B cell (primary cell): ENCODE measurements around the gene STARD10. TPM values are rescaled to one million over a fixed set of nuclear protein-coding genes. Genes with fewer than 3 reads are reported as not detected.
A peak's percentile ranks its signal among the peaks of the same experiment; 100 is the strongest.

ENCODE experiments used
- ATAC-seq: fragments of 200-7000 bp; cut with Tn5 transposase; one replicate; pipeline ENCODE4 v1.10.0; 2021; ENCODE audit warnings: low read depth, mild to moderate bottlenecking, moderate number of reproducible peaks, moderate library complexity
- CTCF ChIA-PET: fragments of 350-600 bp; sonication (Branson Sonifier 250); formaldehyde crosslinking; loops from one replicate; lab custom pipeline; 2021; ENCODE audit warnings: antibody characterized with exemption, inconsistent platforms; lab: Charles Lee
- POLR2A ChIA-PET: fragments of 350-600 bp; sonication (Branson Sonifier 250); formaldehyde crosslinking; loops from one replicate; lab custom pipeline; 2021; ENCODE audit warnings: antibody characterized with exemption; lab: Charles Lee
- DNase-seq: peaks from one replicate; pipeline ENCODE4 v3.0.0; 2013
- H2AFZ ChIP-seq: 2 replicates; pipeline ENCODE4 v1.6.1; 2012; ENCODE audit warnings: mild to moderate bottlenecking, low read depth, low read length; ENCODE audit not compliant: insufficient read depth, poor library complexity, severe bottlenecking
- H3K27ac ChIP-seq, 2 donors: 1 replicate in 1 of 2; 2 replicates in 1 of 2; pipeline ENCODE4 v1.5.1; 2012 to 2013; ENCODE audit warnings: low read length in 2 of 2, mild to moderate bottlenecking in 2 of 2, moderate library complexity in 1 of 2
- H3K27me3 ChIP-seq, 4 experiments: fragments of 200-600 bp in 1 of 4; sonication (generic) in 1 of 4; replicated peaks in 1 of 4; 1 replicate in 2 of 4; 2 replicates in 2 of 4; pipeline versions ENCODE4 v1.6.1 to v1.7.0; 2013 to 2016; ENCODE audit warnings: low read length in 3 of 4, mild to moderate bottlenecking in 2 of 4, mixed read lengths in 1 of 4, moderate library complexity in 1 of 4; ENCODE audit not compliant: insufficient read depth in 4 of 4, control insufficient read depth in 3 of 4; ENCODE audit errors: control extremely low read depth in 1 of 4
- H3K36me3 ChIP-seq, 2 experiments: replicated peaks in 1 of 2; 1 replicate in 1 of 2; 2 replicates in 1 of 2; pipeline versions ENCODE4 v1.6.1 to v1.7.1; 2013; ENCODE audit warnings: low read length in 1 of 2; ENCODE audit not compliant: insufficient read depth in 2 of 2, control insufficient read depth in 1 of 2; ENCODE audit errors: control extremely low read depth in 1 of 2, extremely low read depth in 1 of 2
- H3K4me1 ChIP-seq, 2 donors: fragments of 200-600 bp in 1 of 2; sonication (generic) in 1 of 2; 1 replicate in 1 of 2; 2 replicates in 1 of 2; pipeline versions ENCODE4 v1.5.1 to v1.6.1; 2013 to 2017; ENCODE audit warnings: low read length in 2 of 2; ENCODE audit not compliant: control insufficient read depth in 2 of 2, insufficient read depth in 2 of 2
- H3K4me2 ChIP-seq: replicated peaks from 2 replicates; pipeline ENCODE3; 2012; ENCODE audit warnings: mild to moderate bottlenecking, low read depth, low read length; ENCODE audit not compliant: poor library complexity, severe bottlenecking
- H3K4me3 ChIP-seq, 5 experiments: fragments of 200-600 bp in 1 of 5; sonication (generic) in 1 of 5; 1 replicate in 3 of 5; 2 replicates in 2 of 5; pipeline versions ENCODE4 v1.5.1 to v1.7.0; 2011 to 2016; ENCODE audit warnings: low read length in 4 of 5, mild to moderate bottlenecking in 4 of 5, low read depth in 2 of 5, control low read depth in 1 of 5, moderate library complexity in 1 of 5; ENCODE audit not compliant: insufficient read depth in 1 of 5; ENCODE audit errors: control extremely low read depth in 1 of 5, extremely low read depth in 1 of 5
- H3K79me2 ChIP-seq: fragments of 200-600 bp; sonication (generic); one replicate; pipeline ENCODE4 v1.6.0; 2016; ENCODE audit warnings: low read length; ENCODE audit not compliant: control insufficient read depth, insufficient read depth
- H3K9ac ChIP-seq: fragments of 200-600 bp; sonication (generic); 2 replicates; pipeline ENCODE4 v1.6.1; 2017; ENCODE audit warnings: mild to moderate bottlenecking, low read length, moderate library complexity
- H3K9me3 ChIP-seq, 3 donors: one replicate each; pipeline versions ENCODE4 v1.6.1 to v1.7.1; 2013; ENCODE audit warnings: low read length in 2 of 3; ENCODE audit not compliant: control insufficient read depth in 2 of 3, insufficient read depth in 1 of 3; ENCODE audit errors: control extremely low read depth in 1 of 3
- H4K20me1 ChIP-seq: 2 replicates; pipeline ENCODE4 v1.6.0; 2012; ENCODE audit warnings: mild to moderate bottlenecking, low read length; ENCODE audit not compliant: insufficient read depth, control insufficient read depth, poor library complexity, severe bottlenecking
- H3K27ac Mint-ChIP-seq: one replicate; pipeline ENCODE4 v1.8.0; 2021; ENCODE audit warnings: mixed read lengths
- H3K27me3 Mint-ChIP-seq: one replicate; pipeline ENCODE4 v1.8.0; 2021; ENCODE audit warnings: mixed read lengths
- H3K4me1 Mint-ChIP-seq: one replicate; pipeline ENCODE4 v1.8.0; 2021; ENCODE audit warnings: mixed read lengths
- H3K4me3 Mint-ChIP-seq: one replicate; pipeline ENCODE4 v1.8.0; 2021; ENCODE audit warnings: mixed read lengths
- H3K9me3 Mint-ChIP-seq: one replicate; pipeline ENCODE4 v1.8.0; 2022; ENCODE audit warnings: mixed read lengths; ENCODE audit not compliant: insufficient read depth
- EZH2 ChIP-seq: IDR thresholded peaks from 2 replicates; pipeline ENCODE4 v1.6.1; 2012; ENCODE audit warnings: borderline replicate concordance, low read depth, mild to moderate bottlenecking, moderate library complexity, low read length; ENCODE audit not compliant: insufficient read depth, poor library complexity, severe bottlenecking
- WGBS: methylation state at CpG from one replicate; pipeline ENCODE4 v1.1.5; 2013; ENCODE audit warnings: missing lambda C conversion rate; ENCODE audit not compliant: insufficient coverage; 5-methylcytosine and 5-hydroxymethylcytosine counted together
- intact Hi-C: fragments of 100-400 bp; cut with micrococcal nuclease; formaldehyde crosslinking; loops from one replicate; pipeline ENCODE4 v1.10.0; 2022
- polyA plus RNA-seq: library from polyadenylated mRNA; depleted of rRNA; stranded (reverse); fragments of >200 nt; gene quantifications from 2 replicates; pipeline ENCODE4 v1.2.3, GENCODE V29; 2012
- total RNA-seq, 2 donors: library from RNA; stranded (reverse); fragments of 120-200 nt in 1 of 2; gene quantifications; 1 replicate in 1 of 2; 2 replicates in 1 of 2; pipeline versions ENCODE4 v1.2.3 to v1.2.4, GENCODE V29; 2013 to 2022
- TF ChIP-seq, protein P1 (sequence below): fragments of 200-600 bp; IDR thresholded peaks from one replicate; pipeline ENCODE4 v1.8.0; 2022; ENCODE audit warnings: antibody characterized with exemption, mild to moderate bottlenecking

Gene STARD10
- total and polyA plus RNA-seq, 2 donors (not counting 1 experiment from before 2014, with no cell fraction given) = 37.5 to 39.2 TPM

DNA sequence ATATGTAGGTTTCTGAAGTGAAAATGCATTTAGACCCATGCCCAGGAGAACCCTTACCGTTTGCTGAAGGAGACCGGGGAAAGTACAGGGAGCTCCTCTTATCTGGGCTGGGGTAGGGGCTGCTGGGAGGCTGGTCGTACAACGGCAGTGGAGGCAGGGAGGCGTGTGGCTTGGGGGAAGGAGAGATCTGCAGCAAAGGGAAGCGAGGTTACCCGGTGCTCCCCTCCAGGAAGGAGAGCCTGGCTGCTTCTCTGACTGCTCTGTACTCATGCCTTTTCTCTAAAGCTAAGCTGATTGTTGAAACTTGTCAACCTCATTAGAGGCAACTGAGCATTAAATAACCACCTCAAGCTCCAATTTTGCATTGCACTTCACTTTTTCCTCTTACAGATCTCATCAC is 47.5 kb upstream of the STARD10 start:
- ATAC-seq (no peak), DNase-seq (no peak)
- no peak overlapping the region for H3K4me3 ChIP-seq
- H3K27me3 ChIP-seq = no peaks in the 10 kb centered on the region
- intact Hi-C loops = no loop called here
- no peaks in the 10 kb centered on the region for H3K27me3 Mint-ChIP-seq
- POLR2A ChIA-PET = interaction anchor here (0.7 kb wide), 1 partner anchor 16 kb away, joined by 13 read pairs; no protein-coding TSS in a partner anchor
- peaks cover 8 to 93% of the 10 kb centered on the region in 2 experiments for H3K36me3 ChIP-seq
- 100% methylated on average over 5 of the region's 7 CpGs for WGBS
- H3K27ac ChIP-seq = no peak overlapping the region
- H3K4me1 Mint-ChIP-seq = no peaks in the 10 kb centered on the region
- H3K4me1 ChIP-seq = no peaks in the 10 kb centered on the region
- no peak overlapping the region for H3K9ac ChIP-seq
- H4K20me1 ChIP-seq = peaks cover 28% of the 10 kb centered on the region
- no peaks in the 10 kb centered on the region for H3K9me3 Mint-ChIP-seq
- H2AFZ ChIP-seq = no peak overlapping the region
- no peak overlapping the region for H3K4me3 Mint-ChIP-seq
- TF ChIP-seq, protein P1, sequence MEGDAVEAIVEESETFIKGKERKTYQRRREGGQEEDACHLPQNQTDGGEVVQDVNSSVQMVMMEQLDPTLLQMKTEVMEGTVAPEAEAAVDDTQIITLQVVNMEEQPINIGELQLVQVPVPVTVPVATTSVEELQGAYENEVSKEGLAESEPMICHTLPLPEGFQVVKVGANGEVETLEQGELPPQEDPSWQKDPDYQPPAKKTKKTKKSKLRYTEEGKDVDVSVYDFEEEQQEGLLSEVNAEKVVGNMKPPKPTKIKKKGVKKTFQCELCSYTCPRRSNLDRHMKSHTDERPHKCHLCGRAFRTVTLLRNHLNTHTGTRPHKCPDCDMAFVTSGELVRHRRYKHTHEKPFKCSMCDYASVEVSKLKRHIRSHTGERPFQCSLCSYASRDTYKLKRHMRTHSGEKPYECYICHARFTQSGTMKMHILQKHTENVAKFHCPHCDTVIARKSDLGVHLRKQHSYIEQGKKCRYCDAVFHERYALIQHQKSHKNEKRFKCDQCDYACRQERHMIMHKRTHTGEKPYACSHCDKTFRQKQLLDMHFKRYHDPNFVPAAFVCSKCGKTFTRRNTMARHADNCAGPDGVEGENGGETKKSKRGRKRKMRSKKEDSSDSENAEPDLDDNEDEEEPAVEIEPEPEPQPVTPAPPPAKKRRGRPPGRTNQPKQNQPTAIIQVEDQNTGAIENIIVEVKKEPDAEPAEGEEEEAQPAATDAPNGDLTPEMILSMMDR = no peak
- no peak for TF ChIP-seq EZH2
- H3K9me3 ChIP-seq = no peaks in the 10 kb centered on the region
- peaks cover 13% of the 10 kb centered on the region for H3K79me2 ChIP-seq
- CTCF ChIA-PET = interaction anchor here (0.7 to 2.5 kb wide), 5 partner anchors 10 to 1025 kb away, joined by 3 to 13 read pairs (median 3); no protein-coding TSS in a partner anchor
- H3K27ac Mint-ChIP-seq = no peak overlapping the region
- no peak overlapping the region for H3K4me2 ChIP-seq

DNA sequence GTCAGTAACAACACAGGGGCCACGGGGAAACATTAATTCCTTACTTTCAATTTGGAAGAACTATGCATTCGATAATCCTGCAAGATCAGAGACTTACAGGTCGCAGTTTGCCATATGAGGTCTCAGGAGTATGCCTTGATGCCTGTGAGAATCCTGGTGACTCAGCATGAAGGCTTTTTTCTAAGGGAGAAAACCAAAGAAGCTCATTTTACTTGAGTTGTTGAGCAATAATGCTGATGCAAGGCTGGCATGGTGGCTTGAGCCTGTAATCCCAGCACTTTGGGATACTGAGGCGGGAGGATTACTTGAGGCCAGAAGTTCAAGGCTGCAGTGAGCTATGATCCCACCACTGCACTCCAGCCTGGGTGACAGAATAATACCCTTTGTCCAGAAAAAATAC is 46.9 kb upstream of the STARD10 start:
- ATAC-seq (no peak), DNase-seq (no peak)
- H3K4me1 ChIP-seq = no peaks in the 10 kb centered on the region
- H3K27ac Mint-ChIP-seq = peak overlapping the region; percentile 20
- H3K27ac ChIP-seq = no peak overlapping the region
- H3K79me2 ChIP-seq = peaks cover 13% of the 10 kb centered on the region
- ChIA-PET POLR2A (no interaction called here), CTCF (interaction anchor here (1.0 to 2.5 kb wide), 5 partner anchors 10 to 338 kb away, joined by 3 to 13 read pairs (median 3); no protein-coding TSS in a partner anchor)
- no peaks in the 10 kb centered on the region for H3K9me3 Mint-ChIP-seq
- H3K27me3 ChIP-seq = no peaks in the 10 kb centered on the region
- no peak overlapping the region for H3K9ac ChIP-seq
- no peaks in the 10 kb centered on the region for H3K9me3 ChIP-seq
- no peak overlapping the region for H2AFZ ChIP-seq
- H3K27me3 Mint-ChIP-seq = no peaks in the 10 kb centered on the region
- H3K4me2 ChIP-seq = no peak overlapping the region
- intact Hi-C loops = no loop called here
- no peaks in the 10 kb centered on the region for H3K4me1 Mint-ChIP-seq
- no peak overlapping the region for H3K4me3 ChIP-seq
- WGBS = 100% methylated on average over 3 of the region's 4 CpGs
- no peak overlapping the region for H3K4me3 Mint-ChIP-seq
- TF ChIP-seq, protein P1 = no peak
- peaks cover 8 to 97% of the 10 kb centered on the region in 2 experiments for H3K36me3 ChIP-seq
- H4K20me1 ChIP-seq = peaks cover 27% of the 10 kb centered on the region
